Measurements from ENCODE around the gene MYO1D. TPM values are rescaled to one million over a fixed set of nuclear protein-coding genes. Genes with fewer than 3 reads are reported as not detected.

Gene MYO1D
- total and polyA plus RNA-seq, 2 donors (not counting 3 experiments of a cell fraction or from before 2014, with no cell fraction given) = 37.8 to 85.5 TPM

GRCh38 chr17:32494621-32495358, 382.1 kb downstream of the MYO1D start:
- CTCF ChIA-PET = interaction anchor here (1.0 to 1.5 kb wide), 4 partner anchors 11 to 1256 kb away, joined by 3 to 4 read pairs (median 3); no protein-coding TSS in a partner anchor
- no peak for FAIRE-seq

More at GRCh38 chr17:32494621-32495358, 382.1 kb downstream of the MYO1D start:
- intact Hi-C loops (cut with micrococcal nuclease) = no loop called here
- H3K4me2 ChIP-seq (ENCODE audit: insufficient read depth, low read length) = no peak overlapping the region
- no peaks in the 10 kb centered on the region for H3K4me1 ChIP-seq (ENCODE audit: control insufficient read depth, extremely low read depth, insufficient read depth, low read length)
- H3K27ac ChIP-seq (ENCODE audit: insufficient read depth, low read depth, low read length) = no peak overlapping the region
- H2AFZ ChIP-seq (ENCODE audit: low read depth, low read length) = no peak overlapping the region
- no peak overlapping the region for H3K4me3 ChIP-seq (replicated peaks in 1 of 3; ENCODE audit: insufficient read depth in 1 of 3, low read depth in 1 of 3, low read length in 3 of 3)
- TF ChIP-seq POLR2A (IDR thresholded peaks at IDR 0.05; ENCODE audit: low read depth, low read length) (no peak), FOS (IDR thresholded peaks at IDR 0.05; ENCODE audit: borderline replicate concordance, insufficient read depth, low read length) (no peak), MAX (IDR thresholded peaks at IDR 0.05; ENCODE audit: insufficient read depth, insufficient read length) (no peak), GATA2 (IDR thresholded peaks at IDR 0.05; ENCODE audit: insufficient read depth, insufficient read length, low read depth, low read length) (no peak), JUN (IDR thresholded peaks at IDR 0.05; ENCODE audit: borderline replicate concordance, insufficient read depth, insufficient read length, low read depth) (no peak), MYC (IDR thresholded peaks at IDR 0.05; ENCODE audit: low read depth, low read length) (no peak), POLR2AphosphoS5 (IDR thresholded peaks at IDR 0.05; ENCODE audit: insufficient read depth, low read depth, low read length) (no peak), CTCF (IDR thresholded peaks at IDR 0.05; ENCODE audit: extremely low read depth in 1 of 2, insufficient read depth in 1 of 2, low read depth in 1 of 2, low read length in 2 of 2) (no peak), EZH2 (IDR thresholded peaks at IDR 0.05; ENCODE audit: borderline replicate concordance, low read depth, low read length, severe bottlenecking) (no peak)
- H3K79me2 ChIP-seq (ENCODE audit: control insufficient read depth, insufficient read depth, low read length) = no peaks in the 10 kb centered on the region
- H4K20me1 ChIP-seq (replicated peaks; ENCODE audit: control insufficient read depth, extremely low read depth, insufficient read depth, low read length) = no peaks in the 10 kb centered on the region
- no peaks in the 10 kb centered on the region for H3K9me1 ChIP-seq (replicated peaks; ENCODE audit: control insufficient read depth, extremely low read depth, insufficient read depth, low read length)
- POLR2A ChIA-PET = no interaction called here
- H3K9ac ChIP-seq (replicated peaks; ENCODE audit: extremely low read depth, insufficient read depth, low read length) = no peak overlapping the region
- no peaks in the 10 kb centered on the region for H3K9me3 ChIP-seq (replicated peaks; ENCODE audit: control insufficient read depth, insufficient read depth, low read length)
- BruUV-seq (replicated peaks) = no TSS peak
- no peak for DNase-seq (ENCODE audit: low read depth, low spot score)
- dilution Hi-C loops (cut with MboI; ENCODE audit: extremely low pct_ligation_motif_present, low sequenced_read_pairs) = no loop called here
- no peaks in the 10 kb centered on the region for H3K36me3 ChIP-seq (ENCODE audit: control insufficient read depth in 2 of 2, extremely low read depth in 1 of 2, insufficient read depth in 2 of 2, low read length in 2 of 2)
- H3K27me3 ChIP-seq (ENCODE audit: control insufficient read depth in 2 of 2, insufficient read depth in 2 of 2, low read length in 2 of 2) = no peaks in the 10 kb centered on the region
